ENCODE data around the gene IL18BP.

Gene IL18BP

DNA sequence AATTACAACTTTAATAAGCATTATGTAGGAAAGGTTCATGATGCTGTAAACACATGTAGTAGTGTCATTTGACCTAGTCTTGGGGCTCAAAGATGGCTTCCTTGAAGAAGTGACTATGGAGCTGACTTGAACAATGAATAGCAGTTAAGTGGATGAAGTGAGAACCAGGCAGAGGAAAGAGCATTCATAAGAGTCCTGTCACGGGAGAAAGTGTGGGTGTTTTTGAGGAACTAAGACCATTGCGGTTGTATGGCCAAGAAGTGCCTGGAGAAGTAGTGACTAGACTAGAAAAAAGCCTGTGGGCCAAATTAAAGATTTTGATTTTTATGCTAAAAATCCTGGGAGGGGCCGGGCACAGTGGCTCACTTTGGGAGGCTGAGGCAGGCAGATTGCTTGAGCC is 7.2 kb upstream of the IL18BP start:
- TF ChIP-seq POLR2AphosphoS5 (IDR thresholded peaks at IDR 0.05; ENCODE audit: borderline replicate concordance, low read depth, low read length) (no peak), EZH2 (IDR thresholded peaks at IDR 0.05) (no peak), FOXP2 (optimal IDR thresholded peaks at IDR 0.05; ENCODE audit: control extremely low read depth, extremely low read length, insufficient read depth) (no peak)

GRCh38 chr11:71992136-71992730 is 6.5 kb upstream of the IL18BP start:
- peaks cover 7% of the 10 kb centered on the region; the same call in 1 of the 2 replicates for H3K36me3 ChIP-seq (ENCODE audit: insufficient read depth, low read length)
- no peak for TF ChIP-seq FOXP2 (optimal IDR thresholded peaks at IDR 0.05; ENCODE audit: control extremely low read depth, extremely low read length, insufficient read depth)
- no peak for TF ChIP-seq EZH2 (IDR thresholded peaks at IDR 0.05)
- TF ChIP-seq POLR2AphosphoS5 (IDR thresholded peaks at IDR 0.05; ENCODE audit: borderline replicate concordance, low read depth, low read length), result no peak
- H3K9me3 ChIP-seq (ENCODE audit: low read depth, low read length), result no peaks in the 10 kb centered on the region
- H3K4me3 ChIP-seq, result no peak overlapping the region
- H3K27ac ChIP-seq, result no peak overlapping the region
- no peak overlapping the region for H3K9ac ChIP-seq (ENCODE audit: insufficient read length)
- DNase-seq (ENCODE audit: low read depth, low spot score), result no peak

More for the DNA sequence above, 7.2 kb upstream of the IL18BP start:
- no peak overlapping the region for H3K4me3 ChIP-seq
- H3K27ac ChIP-seq, result no peak overlapping the region
- H3K9ac ChIP-seq (ENCODE audit: insufficient read length), result no peak overlapping the region
- no peak for DNase-seq (ENCODE audit: low read depth, low spot score)
- no peaks in the 10 kb centered on the region for H3K9me3 ChIP-seq (ENCODE audit: low read depth, low read length)
- H3K36me3 ChIP-seq (ENCODE audit: insufficient read depth, low read length), result peaks cover 7% of the 10 kb centered on the region; the same call in 1 of the 2 replicates

DNA sequence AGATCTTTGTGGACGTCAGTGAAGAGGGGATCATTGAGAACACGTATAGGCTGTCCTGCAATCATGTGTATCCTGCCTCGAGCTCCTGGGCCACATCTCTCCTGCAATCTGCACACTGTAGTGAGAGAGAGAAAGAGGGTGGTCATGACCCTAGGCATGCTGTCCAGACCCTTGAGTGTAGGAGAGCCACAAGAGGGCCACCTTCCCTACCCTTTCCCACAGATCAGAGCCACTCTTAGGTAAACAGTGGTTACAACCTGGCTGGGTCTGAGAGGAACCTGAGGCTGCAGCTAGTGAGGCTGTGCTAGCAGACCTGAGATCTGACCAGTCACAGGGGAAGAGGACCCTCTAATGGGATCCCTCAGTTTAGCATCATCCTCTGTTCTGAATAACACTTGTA is 3.9 kb upstream of the IL18BP start:
- Histone ChIP-seq H3K9me3 (ENCODE audit: low read depth, low read length) (no peaks in the 10 kb centered on the region), H3K9ac (ENCODE audit: insufficient read length) (no peak overlapping the region), H3K27ac (no peak overlapping the region), H3K36me3 (ENCODE audit: insufficient read depth, low read length) (peaks cover 7% of the 10 kb centered on the region; the same call in 1 of the 2 replicates), H3K4me3 (no peak overlapping the region)
- DNase-seq (ENCODE audit: low read depth, low spot score), result no peak
- TF ChIP-seq POLR2AphosphoS5 (IDR thresholded peaks at IDR 0.05; ENCODE audit: borderline replicate concordance, low read depth, low read length) (no peak), EZH2 (IDR thresholded peaks at IDR 0.05) (no peak), FOXP2 (optimal IDR thresholded peaks at IDR 0.05; ENCODE audit: control extremely low read depth, extremely low read length, insufficient read depth) (no peak)

GRCh38 chr11:71995726-71996291 is 2.9 kb upstream of the IL18BP start:
- no peak for TF ChIP-seq FOXP2 (optimal IDR thresholded peaks at IDR 0.05; ENCODE audit: control extremely low read depth, extremely low read length, insufficient read depth)
- no peak for TF ChIP-seq POLR2AphosphoS5 (IDR thresholded peaks at IDR 0.05; ENCODE audit: borderline replicate concordance, low read depth, low read length)
- TF ChIP-seq EZH2 (IDR thresholded peaks at IDR 0.05), result no peak
- DNase-seq (ENCODE audit: low read depth, low spot score), result no peak

GRCh38 chr11:71996517-71996916 is 2.2 kb upstream of the IL18BP start:
- Histone ChIP-seq H3K9me3 (ENCODE audit: low read depth, low read length) (no peaks in the 10 kb centered on the region), H3K27ac (no peak overlapping the region), H3K9ac (ENCODE audit: insufficient read length) (no peak overlapping the region), H3K4me3 (no peak overlapping the region), H3K36me3 (ENCODE audit: insufficient read depth, low read length) (0 out of 2 replicates have a peak, but pooled peaks cover under 1% of the 10 kb centered on the region)
- no peak for DNase-seq (ENCODE audit: low read depth, low spot score)
- TF ChIP-seq EZH2 (IDR thresholded peaks at IDR 0.05), result no peak
- no peak for TF ChIP-seq FOXP2 (optimal IDR thresholded peaks at IDR 0.05; ENCODE audit: control extremely low read depth, extremely low read length, insufficient read depth)
- TF ChIP-seq POLR2AphosphoS5 (IDR thresholded peaks at IDR 0.05; ENCODE audit: borderline replicate concordance, low read depth, low read length), result no peak

More at GRCh38 chr11:71995726-71996291, 2.9 kb upstream of the IL18BP start:
- H3K9ac ChIP-seq (ENCODE audit: insufficient read length), result no peak overlapping the region
- no peak overlapping the region for H3K4me3 ChIP-seq
- H3K9me3 ChIP-seq (ENCODE audit: low read depth, low read length), result no peaks in the 10 kb centered on the region
- H3K36me3 ChIP-seq (ENCODE audit: insufficient read depth, low read length), result peaks cover under 1% of the 10 kb centered on the region; the same call in 1 of the 2 replicates
- no peak overlapping the region for H3K27ac ChIP-seq

DNA sequence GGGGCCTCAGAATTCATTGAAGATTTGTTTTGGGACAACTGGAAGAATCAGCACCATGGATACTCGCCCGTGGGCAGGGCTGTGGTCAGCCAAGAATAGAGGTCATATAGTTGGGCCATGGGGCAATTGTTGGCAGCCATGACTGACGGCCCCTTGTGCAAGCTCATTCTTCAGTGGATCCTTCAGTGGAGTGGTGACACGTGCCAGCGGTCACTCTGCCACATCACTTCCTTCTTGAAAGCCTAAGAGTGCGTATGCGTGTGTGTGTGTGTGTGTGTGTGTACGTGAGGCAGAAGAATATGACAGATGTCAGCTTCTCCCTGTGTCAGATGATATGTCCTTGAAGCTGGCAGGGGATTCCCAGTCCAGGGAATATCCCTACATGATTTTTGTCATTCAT is 1.8 kb upstream of the IL18BP start:
- Histone ChIP-seq H3K9ac (ENCODE audit: insufficient read length) (no peak overlapping the region), H3K36me3 (ENCODE audit: insufficient read depth, low read length) (peaks cover 3% of the 10 kb centered on the region; the same call in 1 of the 2 replicates), H3K9me3 (ENCODE audit: low read depth, low read length) (no peaks in the 10 kb centered on the region), H3K4me3 (no peak overlapping the region), H3K27ac (no peak overlapping the region)
- no peak for TF ChIP-seq POLR2AphosphoS5 (IDR thresholded peaks at IDR 0.05; ENCODE audit: borderline replicate concordance, low read depth, low read length)
- TF ChIP-seq FOXP2 (optimal IDR thresholded peaks at IDR 0.05; ENCODE audit: control extremely low read depth, extremely low read length, insufficient read depth), result no peak
- TF ChIP-seq EZH2 (IDR thresholded peaks at IDR 0.05), result no peak
- no peak for DNase-seq (ENCODE audit: low read depth, low spot score)

DNA sequence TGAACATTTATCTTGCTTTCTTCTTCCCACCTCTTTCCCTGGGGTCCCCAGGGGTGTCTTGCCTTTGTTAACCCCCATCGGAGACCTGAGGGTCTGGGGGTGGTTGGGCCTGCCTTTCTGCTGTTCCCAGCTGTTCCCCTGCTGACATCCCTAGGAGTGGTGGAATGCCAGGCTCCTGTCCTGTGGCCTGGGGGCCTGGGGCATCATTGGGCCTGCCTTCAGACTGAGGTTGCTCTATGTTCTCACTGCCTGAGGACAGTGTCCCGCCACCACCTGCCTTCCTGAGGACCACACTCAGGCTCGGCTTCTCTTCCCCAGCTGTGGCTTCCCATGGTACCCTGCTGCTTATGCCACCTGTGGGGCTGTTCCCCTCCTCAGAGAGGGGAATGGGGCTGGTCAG is 1.1 kb upstream of the IL18BP start:
- H3K4me3 ChIP-seq, result no peak overlapping the region
- H3K36me3 ChIP-seq (ENCODE audit: insufficient read depth, low read length), result peaks cover 4% of the 10 kb centered on the region; the same call in 1 of the 2 replicates
- no peak overlapping the region for H3K9ac ChIP-seq (ENCODE audit: insufficient read length)
- no peaks in the 10 kb centered on the region for H3K9me3 ChIP-seq (ENCODE audit: low read depth, low read length)
- no peak for DNase-seq (ENCODE audit: low read depth, low spot score)
- TF ChIP-seq FOXP2 (optimal IDR thresholded peaks at IDR 0.05; ENCODE audit: control extremely low read depth, extremely low read length, insufficient read depth), result no peak
- TF ChIP-seq EZH2 (IDR thresholded peaks at IDR 0.05), result no peak
- TF ChIP-seq POLR2AphosphoS5 (IDR thresholded peaks at IDR 0.05; ENCODE audit: borderline replicate concordance, low read depth, low read length), result no peak
- no peak overlapping the region for H3K27ac ChIP-seq

DNA sequence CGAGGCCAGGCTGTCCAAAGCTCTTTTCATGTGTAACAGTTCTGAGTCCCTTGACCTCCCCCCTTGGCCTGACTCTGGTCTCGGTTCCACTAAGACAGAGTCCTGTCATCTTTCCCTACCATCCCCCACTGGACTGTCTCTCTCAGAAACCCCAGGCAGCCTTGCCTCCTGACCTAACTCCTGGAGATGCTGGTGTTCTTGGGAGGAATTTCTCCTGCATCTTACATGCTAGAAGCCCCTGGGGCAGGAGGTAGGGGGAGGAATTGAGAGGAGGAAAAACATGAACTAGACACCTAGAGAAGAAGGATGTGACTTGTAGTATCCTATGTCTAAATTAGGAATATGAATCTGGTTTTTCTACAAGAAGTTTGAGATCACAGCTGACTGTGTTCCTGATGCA is 648 bp upstream of the IL18BP start:
- H3K9me3 ChIP-seq (ENCODE audit: low read depth, low read length), result no peaks in the 10 kb centered on the region
- H3K27ac ChIP-seq, result no peak overlapping the region
- H3K4me3 ChIP-seq, result no peak overlapping the region
- TF ChIP-seq POLR2AphosphoS5 (IDR thresholded peaks at IDR 0.05; ENCODE audit: borderline replicate concordance, low read depth, low read length) (no peak), FOXP2 (optimal IDR thresholded peaks at IDR 0.05; ENCODE audit: control extremely low read depth, extremely low read length, insufficient read depth) (no peak), EZH2 (IDR thresholded peaks at IDR 0.05) (no peak)
- H3K9ac ChIP-seq (ENCODE audit: insufficient read length), result no peak overlapping the region
- DNase-seq (ENCODE audit: low read depth, low spot score), result no peak
- H3K36me3 ChIP-seq (ENCODE audit: insufficient read depth, low read length), result peaks cover 9% of the 10 kb centered on the region; the same call in 1 of the 2 replicates

Data from SK-N-MC (cell line).